Stimulated activated CD8-positive, alpha-beta memory T cell treated with anti-CD3 and anti-CD28 coated beads, Interleukin-7, amount 100 ng/mL, for 24 hours (primary cell): ENCODE data around the gene PCSK4.

Source experiments
- DNase-seq: peaks from one replicate; pipeline ENCODE4 v3.0.0-alpha.2; 2020; ENCODE audit warnings: low read depth

PCSK4 gene

DNA sequence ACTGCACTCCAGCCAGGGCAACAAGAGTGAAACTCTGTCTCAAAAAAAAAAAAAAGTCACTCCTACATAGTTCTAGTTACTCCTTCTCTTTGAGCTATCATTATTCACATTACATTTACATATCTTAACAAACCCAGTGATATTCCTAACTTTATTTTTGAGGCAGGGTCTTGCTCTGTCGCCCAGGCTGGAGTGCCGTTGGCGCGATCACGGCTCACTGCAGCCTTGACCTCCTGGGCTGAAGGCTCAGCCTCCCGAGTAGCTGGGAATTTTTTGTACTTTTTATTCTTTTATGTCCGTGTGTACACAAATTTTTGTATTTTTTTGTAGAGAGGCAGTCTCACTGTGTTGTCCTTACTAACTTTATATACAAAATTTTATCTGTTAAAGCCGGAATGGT, 52.5 kb downstream of the PCSK4 start:
- no peak for DNase-seq

DNA sequence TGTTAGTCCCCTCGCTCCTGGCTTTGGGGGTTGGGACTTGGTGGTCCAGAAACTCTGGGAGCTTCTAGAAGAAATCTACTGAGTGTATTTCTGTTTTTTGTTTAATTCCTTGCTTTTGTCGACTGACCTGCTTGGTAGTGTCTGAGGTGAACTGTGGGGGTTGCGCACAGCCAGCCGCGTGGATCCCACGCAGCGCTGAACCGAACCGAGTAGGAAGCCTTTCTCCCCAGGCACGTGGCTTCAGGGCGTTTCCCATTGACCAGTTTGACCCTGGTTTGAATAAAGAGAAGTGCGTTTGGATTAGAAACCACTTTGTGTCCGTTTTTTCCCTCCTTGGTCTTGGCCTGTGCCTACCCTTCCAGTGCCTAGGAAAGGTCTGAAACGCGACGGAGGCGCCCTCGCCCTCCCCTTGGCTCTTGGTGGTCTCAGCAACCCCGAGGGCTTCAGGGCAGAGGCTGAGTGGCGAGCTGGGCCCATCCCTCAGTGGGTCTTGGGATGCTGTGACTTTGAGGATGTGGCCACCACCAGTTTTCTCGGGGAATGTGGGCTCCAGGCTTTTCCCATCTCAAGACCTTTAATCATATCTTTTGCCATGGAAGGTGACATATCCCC, 54.7 kb downstream of the PCSK4 start:
- no peak for DNase-seq

DNA sequence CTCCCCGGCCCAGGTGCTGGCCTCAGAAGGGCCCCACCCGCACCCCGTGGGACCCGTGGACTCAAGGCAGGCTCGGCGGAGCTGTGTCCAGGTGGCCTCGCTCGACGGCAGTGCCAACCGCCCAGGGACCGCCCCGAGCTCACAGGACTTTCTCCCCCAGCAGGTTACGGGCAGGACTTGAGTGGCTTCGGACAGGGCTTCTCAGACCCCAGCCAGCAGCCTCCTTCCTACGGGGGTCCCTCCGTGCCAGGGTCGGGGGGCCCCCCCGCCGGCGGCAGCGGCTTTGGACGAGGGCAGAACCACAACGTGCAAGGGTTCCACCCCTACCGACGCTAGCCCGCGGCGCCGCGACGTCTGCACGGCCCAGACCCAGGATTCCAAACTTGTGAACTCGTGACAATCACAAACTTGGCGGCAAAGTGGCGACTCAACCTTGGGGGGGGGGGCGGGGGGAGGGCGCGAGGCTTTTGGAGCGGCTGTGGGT, 55.5 kb downstream of the PCSK4 start:
- DNase-seq: no peak

DNA sequence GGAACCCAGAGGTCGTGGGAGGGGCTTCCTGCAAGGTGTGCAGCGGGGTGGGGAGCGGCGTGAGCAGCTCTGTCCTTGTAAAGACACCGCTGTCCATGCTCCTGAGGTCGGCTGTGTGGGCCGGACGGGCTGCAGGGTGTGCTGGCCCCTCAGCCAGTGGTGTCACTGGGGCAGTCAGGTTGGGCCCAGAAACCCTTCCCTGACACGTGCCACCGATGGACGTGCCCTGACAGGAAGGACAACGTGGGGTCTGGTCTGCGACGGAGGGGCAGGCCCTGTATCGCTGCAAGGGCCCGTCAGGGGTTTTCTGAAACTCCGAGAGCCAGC, 56.1 kb downstream of the PCSK4 start:
- DNase-seq: no peak

DNA sequence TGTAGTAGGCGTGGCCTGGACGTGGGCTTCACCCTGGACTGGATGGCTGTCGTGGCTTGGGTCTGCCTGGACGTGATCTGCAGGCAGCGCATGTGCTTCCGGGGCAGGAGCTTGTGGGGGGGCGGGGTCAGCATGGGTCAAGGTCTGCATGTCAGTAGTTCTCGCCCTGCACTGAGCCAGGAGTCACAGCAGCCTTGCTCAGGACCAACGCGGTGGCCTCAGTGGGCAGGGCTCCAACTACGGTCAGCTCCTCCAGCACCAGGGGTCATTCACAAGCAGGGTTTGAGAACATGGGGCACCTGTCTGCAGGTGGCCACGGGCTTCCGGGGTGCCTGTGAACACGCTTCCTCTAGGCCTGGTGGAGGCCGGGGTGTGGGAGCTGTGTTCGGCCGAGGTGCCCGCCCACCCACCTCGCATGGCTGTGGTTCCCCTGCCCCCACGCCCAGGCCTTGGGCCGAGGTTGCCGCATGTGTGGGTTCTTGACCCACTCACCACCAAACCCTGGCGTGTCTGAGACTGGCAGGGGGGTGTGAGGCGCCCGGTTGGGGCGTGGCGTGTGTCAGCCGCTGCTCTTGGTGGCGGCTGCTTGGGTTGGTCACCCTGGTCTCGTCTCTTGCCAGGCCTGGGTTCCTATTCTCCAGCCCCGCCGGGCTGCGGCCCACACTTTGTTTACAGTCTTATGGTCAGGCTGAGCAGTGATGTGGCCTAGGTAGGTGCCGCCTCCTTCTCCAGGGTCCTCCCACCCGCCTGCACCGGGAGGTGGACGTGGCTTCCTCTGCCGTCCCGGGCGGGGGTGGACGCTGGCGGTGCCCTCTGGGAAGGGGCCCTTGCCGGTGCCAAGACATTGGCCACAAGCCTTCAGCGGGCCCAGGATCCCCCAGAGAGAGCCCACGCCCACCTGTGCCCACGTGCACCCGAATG, 56.8 kb downstream of the PCSK4 start:
- no peak for DNase-seq

DNA sequence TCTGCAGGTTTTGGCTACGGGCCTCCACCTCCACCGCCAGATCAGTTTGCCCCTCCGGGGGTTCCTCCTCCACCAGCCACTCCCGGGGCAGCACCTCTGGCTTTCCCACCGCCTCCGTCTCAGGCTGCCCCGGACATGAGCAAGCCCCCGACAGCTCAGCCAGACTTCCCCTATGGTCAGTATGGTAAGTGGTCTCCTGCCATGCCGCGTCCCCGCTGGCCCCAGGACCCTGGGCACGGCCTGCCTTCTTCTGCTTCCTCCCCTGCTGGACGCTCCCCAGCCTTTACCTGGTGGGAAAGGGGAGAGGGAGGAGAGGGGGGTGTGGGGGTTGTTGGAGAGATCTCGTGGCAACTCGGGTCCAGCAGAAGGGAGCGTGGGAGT, 57.7 kb downstream of the PCSK4 start:
- DNase-seq: no peak

DNA sequence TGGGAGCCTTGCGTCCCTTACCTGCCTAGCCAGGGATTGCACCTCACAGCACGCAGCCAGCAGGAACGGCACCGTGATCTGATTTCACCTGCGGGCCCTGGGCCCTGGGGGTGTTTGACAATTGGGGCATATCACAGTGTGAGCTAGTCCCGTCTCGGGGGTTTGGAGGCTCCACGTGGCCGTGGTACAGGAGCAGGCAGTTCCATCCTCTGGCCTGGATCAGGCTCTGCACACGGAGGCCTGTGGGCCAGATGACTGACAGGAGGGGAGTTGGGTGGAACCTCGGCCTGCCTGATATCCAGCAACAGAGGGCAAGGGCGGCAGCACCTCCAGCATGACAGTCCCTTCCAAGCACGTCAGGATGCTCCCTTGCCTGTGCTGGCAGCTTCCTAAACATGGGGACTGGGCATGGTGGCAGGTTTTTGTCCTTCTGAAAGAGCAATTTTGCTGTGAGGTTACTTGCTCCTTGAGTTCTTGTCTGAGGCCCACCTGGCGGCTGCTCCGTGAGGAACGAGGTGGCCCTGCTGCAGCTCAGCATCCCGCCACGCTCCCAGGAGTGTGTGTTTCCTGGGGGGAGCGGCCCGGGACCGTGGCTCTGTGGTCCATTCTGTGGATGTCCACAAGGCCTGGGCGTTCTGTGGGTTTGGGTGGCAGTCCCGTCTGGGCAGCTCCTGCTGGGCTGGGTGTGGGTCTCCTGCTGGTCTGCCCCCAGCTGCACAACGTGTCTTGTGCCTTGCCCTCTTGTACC, 58.2 kb downstream of the PCSK4 start:
- no peak for DNase-seq
